RWPE2 (cell line): ENCODE data around the gene EEFSEC.

Experiments used
- ATAC-seq: fragments of 200-7000 bp; cut with Tn5 transposase; 3 replicates; pipeline ENCODE4 v1.9.1; 2021; ENCODE audit warnings: low read depth
- DNase-seq: peaks from one replicate; pipeline ENCODE4 v3.0.0-alpha.2; 2020; ENCODE audit warnings: low spot score
- H3K27ac ChIP-seq: fragments of 450-650 bp; 2 replicates; pipeline ENCODE4 v1.5.1; 2017; ENCODE audit warnings: mild to moderate bottlenecking; ENCODE audit not compliant: poor library complexity, severe bottlenecking
- H3K27me3 ChIP-seq: fragments of 250-450 bp; sonication (Bioruptor Pico); 2 replicates; pipeline ENCODE4 v1.5.1; 2021; ENCODE audit warnings: mild to moderate bottlenecking, moderate library complexity; ENCODE audit not compliant: insufficient read depth, poor library complexity, severe bottlenecking
- H3K36me3 ChIP-seq: fragments of 250-450 bp; sonication (Bioruptor Pico); 2 replicates; pipeline ENCODE4 v1.5.1; 2020; ENCODE audit warnings: low read depth, mild to moderate bottlenecking, moderate library complexity
- H3K4me1 ChIP-seq: fragments of 250-450 bp; sonication (Bioruptor Pico); 2 replicates; pipeline ENCODE4 v1.5.1; 2021; ENCODE audit warnings: mild to moderate bottlenecking, moderate library complexity; ENCODE audit not compliant: insufficient read depth, poor library complexity, severe bottlenecking
- H3K4me3 ChIP-seq: fragments of 250-450 bp; sonication (Bioruptor Pico); 2 replicates; pipeline ENCODE4 v1.5.1; 2021; ENCODE audit warnings: mild to moderate bottlenecking, moderate library complexity; ENCODE audit not compliant: severe bottlenecking
- H3K9me3 ChIP-seq: fragments of 250-450 bp; sonication (Bioruptor Pico); 2 replicates; pipeline ENCODE4 v1.5.1; 2021; ENCODE audit warnings: mild to moderate bottlenecking, moderate library complexity; ENCODE audit not compliant: severe bottlenecking
- CTCF ChIP-seq: fragments of 450-650 bp; IDR thresholded peaks from one replicate; pipeline ENCODE4 v1.5.1; 2017; ENCODE audit warnings: mild to moderate bottlenecking, moderate library complexity; ENCODE audit not compliant: poor library complexity, severe bottlenecking

The EEFSEC gene

GRCh38 chr3:128271536-128272332 is 118.5 kb downstream of the EEFSEC start:
- Histone ChIP-seq H3K4me1 (peaks cover 24% of the 10 kb centered on the region), H3K36me3 (no peaks in the 10 kb centered on the region), H3K4me3 (no peak overlapping the region), H3K9me3 (no peaks in the 10 kb centered on the region), H3K27me3 (no peaks in the 10 kb centered on the region), H3K27ac (no peak overlapping the region)
- no peak for TF ChIP-seq CTCF
- no peak for ATAC-seq
- no peak for DNase-seq

- no peak for DNase-seq
- Histone ChIP-seq H3K27ac (no peak overlapping the region), H3K36me3 (no peaks in the 10 kb centered on the region), H3K9me3 (no peaks in the 10 kb centered on the region), H3K27me3 (no peaks in the 10 kb centered on the region), H3K4me3 (no peak overlapping the region), H3K4me1 (peaks cover 24% of the 10 kb centered on the region)
- no peak for TF ChIP-seq CTCF
- no peak for ATAC-seq
Observed at GRCh38 chr3:128273109-128273840, 120.0 kb downstream of the EEFSEC start.

- peaks cover 24% of the 10 kb centered on the region for H3K4me1 ChIP-seq
- no peaks in the 10 kb centered on the region for H3K36me3 ChIP-seq
- DNase-seq (no peak), ATAC-seq (no peak)
- H3K27me3 ChIP-seq: no peaks in the 10 kb centered on the region
- no peak overlapping the region for H3K4me3 ChIP-seq
- peak overlapping the region; percentile 28 for H3K27ac ChIP-seq
- no peaks in the 10 kb centered on the region for H3K9me3 ChIP-seq
- no peak for TF ChIP-seq CTCF
Observed at GRCh38 chr3:128273841-128274573, 120.7 kb downstream of the EEFSEC start.

GRCh38 chr3:128274837-128275236 is 121.6 kb downstream of the EEFSEC start:
- no peaks in the 10 kb centered on the region for H3K36me3 ChIP-seq
- H3K4me1 ChIP-seq: peaks cover 23% of the 10 kb centered on the region
- no peak overlapping the region for H3K4me3 ChIP-seq
- TF ChIP-seq CTCF: no peak
- no peaks in the 10 kb centered on the region for H3K9me3 ChIP-seq
- peak; percentile 83 for DNase-seq
- peak; percentile 93 for ATAC-seq
- no peaks in the 10 kb centered on the region for H3K27me3 ChIP-seq
- H3K27ac ChIP-seq: peak overlapping the region; percentile 28
